A673 (cell line): ENCODE data around the gene SMC2. TPM values are rescaled to one million over a fixed set of nuclear protein-coding genes. Genes with fewer than 3 reads are reported as not detected.

ENCODE experiments used
- BruUV-seq: library from RNA; stranded (reverse); fragments of 400-500 nt; replicated peaks from 2 replicates; lab custom pipeline; 2021; lab: Mats Ljungman, UMichigan
- CTCF ChIA-PET: fragments of 300-600 bp; sonication (Branson Sonifier 250); formaldehyde crosslinking; loops from one replicate; lab custom pipeline; 2022; ENCODE audit warnings: antibody characterized with exemption; lab: Charles Lee
- POLR2A ChIA-PET: fragments of 300-600 bp; sonication (Branson Sonifier 250); formaldehyde crosslinking; loops from one replicate; lab custom pipeline; 2022; ENCODE audit warnings: antibody characterized with exemption; ENCODE audit not compliant: low non-redundant PET; lab: Charles Lee
- DNase-seq: peaks from one replicate; pipeline ENCODE4 v3.0.0-alpha.2; 2015; ENCODE audit warnings: low spot score
- H3K27ac ChIP-seq: fragments of 200-600 bp; sonication (generic); 2 replicates; pipeline ENCODE4 v1.5.1; 2016; ENCODE audit warnings: mixed run types, low read depth, mild to moderate bottlenecking, mixed read lengths, antibody characterized with exemption, low read length; ENCODE audit not compliant: poor library complexity, severe bottlenecking
- H3K27me3 ChIP-seq: fragments of 200-600 bp; sonication (generic); replicated peaks from 2 replicates; pipeline ENCODE4 v1.6.1; 2017; ENCODE audit warnings: mixed run types, low read depth, mild to moderate bottlenecking, mixed read lengths, antibody characterized with exemption, low read length; ENCODE audit not compliant: insufficient read depth, poor library complexity
- H3K36me3 ChIP-seq: fragments of 200-600 bp; sonication (generic); 2 replicates; pipeline ENCODE4 v1.6.1; 2016; ENCODE audit warnings: mixed run types, mild to moderate bottlenecking, mixed read lengths, antibody characterized with exemption, low read length; ENCODE audit not compliant: insufficient read depth, poor library complexity, severe bottlenecking
- H3K4me1 ChIP-seq: fragments of 200-600 bp; sonication (generic); 2 replicates; pipeline ENCODE4 v1.6.1; 2017; ENCODE audit warnings: mixed run types, mild to moderate bottlenecking, mixed read lengths, antibody characterized with exemption, low read length; ENCODE audit not compliant: insufficient read depth, poor library complexity, severe bottlenecking
- H3K4me3 ChIP-seq: fragments of 200-600 bp; sonication (generic); 2 replicates; pipeline ENCODE4 v1.5.1; 2016; ENCODE audit warnings: low read depth, mixed run types, mild to moderate bottlenecking, mixed read lengths, low read length; ENCODE audit not compliant: poor library complexity, severe bottlenecking
- H3K9me3 ChIP-seq: fragments of 200-600 bp; sonication (generic); 2 replicates; pipeline ENCODE4 v1.6.1; 2016; ENCODE audit warnings: mixed run types, low read depth, mild to moderate bottlenecking, mixed read lengths, antibody characterized with exemption, low read length; ENCODE audit not compliant: poor library complexity, severe bottlenecking
- CTCF ChIP-seq: fragments of 300-800, 200-600 bp; sonication (generic); conservative IDR thresholded peaks from 2 replicates; pipeline ENCODE4 v1.5.1; 2017; ENCODE audit warnings: low read depth, mild to moderate bottlenecking, antibody characterized with exemption, low read length, moderate library complexity, mixed read lengths
- EZH2 ChIP-seq: fragments of 200-600 bp; sonication (generic); IDR thresholded peaks from 2 replicates; pipeline ENCODE4 v1.6.1; 2017; ENCODE audit warnings: borderline replicate concordance, low read depth, mild to moderate bottlenecking, mixed read lengths, antibody characterized with exemption, low read length; ENCODE audit not compliant: poor library complexity, severe bottlenecking
- intact Hi-C: fragments of 100-400 bp; cut with micrococcal nuclease; formaldehyde crosslinking; loops from one replicate; pipeline ENCODE4 v1.10.0; 2022; ENCODE audit not compliant: unreplicated experiment
- total RNA-seq: library from RNA; stranded (reverse); gene quantifications from 2 replicates; pipeline ENCODE4 v1.2.3, GENCODE V29; 2021

Gene SMC2
- total RNA-seq, 1 experiment from 2014 or later, result 73.6 TPM

GRCh38 chr9:104087894-104088293, 6.2 kb upstream of the SMC2 start:
- TF ChIP-seq CTCF, result no peak
- no peak for TF ChIP-seq EZH2
- intact Hi-C loops, result no loop called here
- no peak overlapping the region for H3K27ac ChIP-seq
- no peak overlapping the region for H3K4me3 ChIP-seq
- no peaks in the 10 kb centered on the region for H3K27me3 ChIP-seq
- no TSS peak for BruUV-seq
- no peak for DNase-seq
- no peaks in the 10 kb centered on the region for H3K36me3 ChIP-seq
- H3K9me3 ChIP-seq, result no peaks in the 10 kb centered on the region
- ChIA-PET CTCF (no interaction called here), POLR2A (no interaction called here)
- peaks cover 6% of the 10 kb centered on the region for H3K4me1 ChIP-seq

GRCh38 chr9:104088416-104088815, 5.7 kb upstream of the SMC2 start:
- intact Hi-C loops, result no loop called here
- Histone ChIP-seq H3K36me3 (no peaks in the 10 kb centered on the region), H3K4me1 (peaks cover 6% of the 10 kb centered on the region), H3K9me3 (no peaks in the 10 kb centered on the region), H3K4me3 (no peak overlapping the region), H3K27me3 (no peaks in the 10 kb centered on the region), H3K27ac (no peak overlapping the region)
- DNase-seq, result no peak
- POLR2A ChIA-PET, result no interaction called here
- TF ChIP-seq EZH2 (no peak), CTCF (no peak)
- CTCF ChIA-PET, result no interaction called here
- BruUV-seq, result no TSS peak

- no peak for DNase-seq
- TF ChIP-seq CTCF (no peak), EZH2 (no peak)
- no peaks in the 10 kb centered on the region for H3K27me3 ChIP-seq
- CTCF ChIA-PET, result no interaction called here
- intact Hi-C loops, result no loop called here
- H3K27ac ChIP-seq, result no peak overlapping the region
- POLR2A ChIA-PET, result no interaction called here
- no peaks in the 10 kb centered on the region for H3K9me3 ChIP-seq
- no TSS peak for BruUV-seq
- peaks cover 7% of the 10 kb centered on the region for H3K4me1 ChIP-seq
- H3K36me3 ChIP-seq, result no peaks in the 10 kb centered on the region
- no peak overlapping the region for H3K4me3 ChIP-seq
These were observed 3.5 kb upstream of the SMC2 start for GRCh38 chr9:104090578-104090977.
